22Rv1 (cell line): Measurements from ENCODE around the gene BTBD7.

ENCODE experiments used
- CTCF ChIP-seq: fragments of 450-650 bp; IDR thresholded peaks from 2 replicates; pipeline ENCODE4 v1.5.1; 2017; ENCODE audit warnings: mild to moderate bottlenecking
- ZFX ChIP-seq: fragments of 450-650 bp; IDR thresholded peaks from 2 replicates; pipeline ENCODE4 v1.6.1; 2017; ENCODE audit warnings: antibody characterized with exemption, borderline replicate concordance

GRCh38 chr14:93280743-93281142, 52.1 kb downstream of the BTBD7 start:
- TF ChIP-seq CTCF: no peak
- TF ChIP-seq ZFX: no peak
